Neural progenitor cell (in vitro differentiated cells): Measurements from ENCODE around the gene ZCCHC14.

Source experiments
- EZH2 ChIP-seq: fragments of 200-600 bp; sonication (generic); IDR thresholded peaks from 2 replicates; pipeline ENCODE4 v1.6.1; 2017; ENCODE audit warnings: antibody characterized with exemption, mild to moderate bottlenecking, moderate library complexity
- EZH2phosphoT487 ChIP-seq: fragments of 200-600 bp; sonication (generic); IDR thresholded peaks from 2 replicates; pipeline ENCODE4 v1.6.1; 2017; ENCODE audit warnings: antibody characterized with exemption
- TF ChIP-seq, protein P1 (sequence below): fragments of 200-600 bp; sonication (generic); IDR thresholded peaks from 2 replicates; pipeline ENCODE4 v1.5.1; 2017; ENCODE audit warnings: antibody characterized with exemption, mild to moderate bottlenecking

DNA sequence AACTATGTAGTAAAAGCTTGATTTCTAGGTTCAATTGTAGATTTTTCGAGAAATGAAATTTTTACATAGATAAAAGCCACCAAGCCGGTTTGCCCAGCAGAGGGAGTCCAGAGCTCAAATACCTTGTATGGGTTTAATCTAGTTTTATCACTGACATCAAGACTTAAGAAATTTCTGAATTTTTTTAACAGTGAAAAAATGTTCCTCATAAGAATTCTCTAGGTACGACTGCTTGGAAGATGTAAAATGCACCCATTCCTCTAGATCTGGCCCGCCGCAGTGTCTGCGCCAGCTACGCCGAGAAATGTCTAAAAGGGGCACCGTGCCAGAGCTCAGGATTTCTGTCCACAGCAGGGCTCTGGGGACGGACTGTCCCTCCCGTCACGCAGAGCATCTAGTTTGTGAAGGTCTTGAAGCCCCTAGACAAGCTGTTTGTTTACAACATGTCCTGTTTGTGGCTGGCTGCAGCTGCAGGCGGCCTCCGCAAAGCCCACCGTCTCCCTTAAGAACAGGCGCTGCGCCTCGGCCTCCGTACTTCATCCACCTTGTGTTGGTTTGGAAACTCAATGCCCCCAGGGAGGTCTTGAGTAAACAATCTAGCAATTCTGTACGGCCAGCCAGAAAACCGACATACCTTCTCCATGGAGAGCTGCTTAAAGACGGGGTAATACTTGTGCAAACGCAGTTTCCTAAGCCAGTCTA lies 75.8 kb downstream of the ZCCHC14 start:
- TF ChIP-seq, protein P1, sequence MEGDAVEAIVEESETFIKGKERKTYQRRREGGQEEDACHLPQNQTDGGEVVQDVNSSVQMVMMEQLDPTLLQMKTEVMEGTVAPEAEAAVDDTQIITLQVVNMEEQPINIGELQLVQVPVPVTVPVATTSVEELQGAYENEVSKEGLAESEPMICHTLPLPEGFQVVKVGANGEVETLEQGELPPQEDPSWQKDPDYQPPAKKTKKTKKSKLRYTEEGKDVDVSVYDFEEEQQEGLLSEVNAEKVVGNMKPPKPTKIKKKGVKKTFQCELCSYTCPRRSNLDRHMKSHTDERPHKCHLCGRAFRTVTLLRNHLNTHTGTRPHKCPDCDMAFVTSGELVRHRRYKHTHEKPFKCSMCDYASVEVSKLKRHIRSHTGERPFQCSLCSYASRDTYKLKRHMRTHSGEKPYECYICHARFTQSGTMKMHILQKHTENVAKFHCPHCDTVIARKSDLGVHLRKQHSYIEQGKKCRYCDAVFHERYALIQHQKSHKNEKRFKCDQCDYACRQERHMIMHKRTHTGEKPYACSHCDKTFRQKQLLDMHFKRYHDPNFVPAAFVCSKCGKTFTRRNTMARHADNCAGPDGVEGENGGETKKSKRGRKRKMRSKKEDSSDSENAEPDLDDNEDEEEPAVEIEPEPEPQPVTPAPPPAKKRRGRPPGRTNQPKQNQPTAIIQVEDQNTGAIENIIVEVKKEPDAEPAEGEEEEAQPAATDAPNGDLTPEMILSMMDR, result peak; percentile 61
- TF ChIP-seq EZH2phosphoT487, result no peak
- no peak for TF ChIP-seq EZH2
